HG03108 (cell line): ENCODE results near the gene LRRN2.

Experiments
- ATAC-seq: cut with Tn5 transposase; IDR thresholded peaks from one replicate; pipeline ENCODE4 v1.9.1; 2021; ENCODE audit warnings: moderate library complexity; ENCODE audit not compliant: unreplicated experiment

The LRRN2 gene

GRCh38 chr1:204712708-204713430 lies 27.3 kb upstream of the LRRN2 start:
- ATAC-seq = no peak

- ATAC-seq = no peak
These were observed 26.6 kb upstream of the LRRN2 start for GRCh38 chr1:204711947-204712701.

GRCh38 chr1:204711103-204711946 lies 25.8 kb upstream of the LRRN2 start:
- ATAC-seq = no peak

- no peak for ATAC-seq
These were observed 24.7 kb upstream of the LRRN2 start for GRCh38 chr1:204709960-204710912.

- ATAC-seq = no peak
These were observed 23.5 kb upstream of the LRRN2 start for GRCh38 chr1:204709021-204709420.

- ATAC-seq = no peak
These were observed 21.4 kb upstream of the LRRN2 start for GRCh38 chr1:204706838-204707509.

- ATAC-seq = no peak
These were observed 20.6 kb upstream of the LRRN2 start for GRCh38 chr1:204705888-204706837.

GRCh38 chr1:204705493-204705811 lies 19.9 kb upstream of the LRRN2 start:
- ATAC-seq = no peak

GRCh38 chr1:204704794-204705492 lies 19.4 kb upstream of the LRRN2 start:
- ATAC-seq = no peak

GRCh38 chr1:204703826-204704612 lies 18.5 kb upstream of the LRRN2 start:
- no peak for ATAC-seq

GRCh38 chr1:204703268-204703664 lies 17.7 kb upstream of the LRRN2 start:
- no peak for ATAC-seq

- ATAC-seq = no peak
These were observed 17.2 kb upstream of the LRRN2 start for GRCh38 chr1:204702552-204703267.

- no peak for ATAC-seq
These were observed 15.7 kb upstream of the LRRN2 start for GRCh38 chr1:204701229-204701628.

- ATAC-seq = no peak
These were observed 12.4 kb upstream of the LRRN2 start for GRCh38 chr1:204697893-204698292.

GRCh38 chr1:204696606-204697005 lies 11.1 kb upstream of the LRRN2 start:
- ATAC-seq = no peak

- no peak for ATAC-seq
These were observed 10.2 kb upstream of the LRRN2 start for GRCh38 chr1:204695692-204696091.

- ATAC-seq = no peak
These were observed 8.6 kb upstream of the LRRN2 start for GRCh38 chr1:204694145-204694544.
